GM12872 (cell line): ENCODE measurements around the gene UCN2.

ENCODE experiments used
- CTCF ChIP-seq: IDR thresholded peaks from 3 replicates; pipeline ENCODE4 v1.5.1; 2011; ENCODE audit warnings: low read depth, mild to moderate bottlenecking, low read length, moderate library complexity; ENCODE audit not compliant: insufficient read depth

UCN2 gene

DNA sequence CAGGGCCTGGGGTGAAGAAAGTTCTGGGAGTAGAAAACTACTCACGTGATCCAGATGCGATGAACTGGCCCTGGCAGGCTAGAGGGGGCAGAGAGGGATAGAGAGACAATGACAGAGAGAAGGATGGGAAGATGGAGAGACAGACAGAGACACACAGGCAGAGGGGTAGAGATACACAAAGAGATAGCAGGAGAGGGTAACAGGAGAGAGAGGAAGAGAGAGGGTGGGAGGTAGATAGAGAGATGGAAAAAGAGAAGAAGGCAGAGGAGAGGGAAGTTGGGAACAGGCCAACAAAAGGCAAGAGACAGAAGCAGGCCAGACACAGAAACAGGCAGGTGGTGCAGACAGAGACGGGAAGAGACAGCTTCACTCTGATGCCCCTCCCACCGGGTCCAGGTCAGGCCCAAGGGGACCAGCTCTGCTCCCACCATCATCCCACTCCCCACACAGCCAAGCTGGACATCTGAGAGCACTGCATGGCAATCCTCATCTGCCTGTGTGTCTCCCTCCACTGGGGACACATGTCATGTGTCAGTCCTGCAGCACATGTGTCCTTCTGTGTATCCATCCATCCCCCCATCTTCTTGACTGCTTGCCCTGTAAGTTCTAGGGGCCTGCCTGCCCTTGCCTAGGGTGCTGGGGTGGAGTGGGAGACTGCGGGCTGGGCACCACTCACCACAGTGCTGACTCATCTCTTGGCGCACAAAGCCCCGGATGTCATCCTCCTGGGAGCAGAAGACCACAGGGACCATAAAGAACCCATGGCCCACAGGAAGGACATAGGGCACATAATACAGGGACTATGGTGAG, 2.2 kb upstream of the UCN2 start:
- TF ChIP-seq CTCF, result no peak

DNA sequence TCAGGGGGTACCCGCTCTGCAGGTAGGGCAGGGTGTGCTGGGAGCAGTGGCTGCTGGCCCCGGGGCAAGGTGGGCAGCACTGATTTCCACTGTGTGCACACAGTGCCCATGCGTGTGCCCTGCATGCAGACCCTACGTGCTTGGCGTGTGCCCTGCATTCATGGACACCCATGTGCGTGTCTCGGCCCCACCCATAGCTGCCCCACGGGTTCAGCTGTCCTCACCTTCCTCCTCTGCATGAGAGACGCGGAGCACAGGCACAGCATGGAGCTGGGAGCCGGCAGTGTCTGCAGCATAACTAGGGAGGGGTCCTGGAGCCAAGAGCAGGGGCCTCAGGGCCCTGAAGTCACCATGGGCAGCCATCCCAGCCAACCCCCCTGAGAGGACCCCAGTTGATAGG, 1.6 kb upstream of the UCN2 start:
- no peak for TF ChIP-seq CTCF

GRCh38 chr3:48564667-48565066, 1.1 kb upstream of the UCN2 start:
- no peak for TF ChIP-seq CTCF

- TF ChIP-seq CTCF, result no peak
These were observed 441 bp upstream of the UCN2 start for GRCh38 chr3:48564022-48564421.

DNA sequence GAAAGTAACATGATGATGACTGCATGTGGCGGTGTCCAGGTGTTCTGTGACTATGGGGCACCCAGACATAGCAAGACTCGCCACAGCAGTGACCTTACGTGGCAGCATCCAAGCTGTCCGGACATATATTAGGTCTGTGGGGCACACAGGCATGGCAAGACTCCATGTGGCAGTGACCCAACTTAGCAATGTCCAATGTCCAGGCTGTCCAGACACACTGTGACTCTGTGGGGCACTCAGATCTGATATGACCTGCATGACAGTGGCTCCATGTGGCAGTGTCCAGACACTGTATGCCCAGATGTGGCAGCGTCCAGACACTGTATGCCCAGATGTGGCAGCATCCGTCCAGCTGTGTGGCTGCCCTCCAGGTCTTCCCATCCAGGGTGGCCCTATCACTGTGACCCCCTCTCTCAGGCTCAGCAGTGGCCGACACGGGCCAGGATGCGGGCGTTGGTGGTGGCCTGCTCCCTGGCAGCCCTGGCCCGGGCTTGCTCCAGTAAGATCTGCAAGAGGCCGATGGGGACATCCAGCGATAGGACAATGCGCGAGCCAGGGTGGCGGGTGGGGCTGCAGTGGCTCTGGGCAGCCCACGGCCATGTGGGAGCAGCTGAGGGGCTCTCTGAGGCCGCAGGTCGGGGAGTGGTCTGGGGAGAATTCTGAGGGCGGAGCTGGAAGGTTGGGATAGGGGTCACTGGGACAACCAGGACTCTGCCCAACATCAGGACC, 1.1 kb downstream of the UCN2 start:
- TF ChIP-seq CTCF, result no peak

GRCh38 chr3:48561045-48561736, 2.4 kb downstream of the UCN2 start:
- TF ChIP-seq CTCF, result peak; percentile 47

- TF ChIP-seq CTCF, result no peak
These were observed 2.9 kb downstream of the UCN2 start for GRCh38 chr3:48560648-48561018.
